BJ (cell line): ENCODE data around the gene AAGAB. TPM values are rescaled to one million over a fixed set of nuclear protein-coding genes. Genes with fewer than 3 reads are reported as not detected.

Source experiments
- CTCF ChIA-PET: fragments of 350-600 bp; formaldehyde crosslinking; extraction: SDS; loops from one replicate; lab custom pipeline; 2021; ENCODE audit warnings: antibody characterized with exemption, inconsistent platforms; lab: Yijun Ruan, JAX
- POLR2A ChIA-PET: fragments of 300-600 bp; sonication (Branson Sonifier 250); formaldehyde crosslinking; extraction: SDS; loops from one replicate; lab custom pipeline; 2021; ENCODE audit warnings: antibody characterized with exemption; lab: Charles Lee
- DNase-seq: peaks from one replicate; pipeline ENCODE4 v3.0.0-alpha.2; 2011; ENCODE audit warnings: low read depth
- H3K27me3 ChIP-seq: 2 replicates; pipeline ENCODE4 v1.6.0; 2011; ENCODE audit warnings: low read length; ENCODE audit not compliant: control insufficient read depth, insufficient read depth
- H3K36me3 ChIP-seq: 2 replicates; pipeline ENCODE4 v1.5.1; 2011; ENCODE audit warnings: low read length; ENCODE audit not compliant: control insufficient read depth, insufficient read depth
- H3K4me3 ChIP-seq: 2 replicates; pipeline ENCODE4 v1.5.1; 2011; ENCODE audit warnings: low read depth, mild to moderate bottlenecking, control low read depth, low read length
- CTCF ChIP-seq: IDR thresholded peaks from 2 replicates; pipeline ENCODE4 v1.5.1; 2011; ENCODE audit warnings: low read depth, mild to moderate bottlenecking, control low read depth, inconsistent platforms, low read length, moderate library complexity; ENCODE audit not compliant: insufficient read depth
- polyA plus RNA-seq: library from polyadenylated mRNA; depleted of rRNA; stranded (reverse); fragments of >200 nt; gene quantifications from 2 replicates; pipeline ENCODE4 v1.2.3, GENCODE V29; 2011

AAGAB gene
- polyA plus RNA-seq, 1 experiment, result 28.4 TPM

DNA sequence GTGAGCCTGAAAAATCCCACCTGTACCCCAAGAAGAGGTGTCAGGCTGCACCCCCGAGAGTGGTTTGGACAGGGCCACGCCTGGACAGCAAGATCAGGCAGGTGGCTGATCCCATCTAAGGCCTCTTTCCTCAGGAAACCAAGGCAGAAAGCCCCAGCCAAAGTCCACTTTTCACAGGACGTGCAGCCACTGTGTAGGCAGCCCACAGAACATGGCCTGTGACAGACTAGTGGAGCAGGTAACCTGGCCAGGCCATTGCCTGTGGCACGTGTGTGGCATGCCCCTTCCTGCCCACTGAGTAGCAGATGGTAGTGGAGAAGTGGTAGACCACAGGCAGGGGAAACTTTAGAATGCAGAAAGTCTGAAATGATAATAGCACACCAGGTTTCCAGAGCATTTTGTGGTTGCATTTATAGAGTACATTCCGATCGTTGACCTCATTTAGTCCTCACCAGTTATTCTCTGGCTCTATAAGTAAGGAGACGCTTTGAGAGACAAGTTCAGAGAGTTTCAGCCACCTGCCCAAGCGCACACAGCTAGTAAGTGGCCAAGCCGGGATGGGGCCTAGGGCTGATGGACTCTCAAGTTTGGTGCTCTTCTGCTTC is 68.7 kb downstream of the AAGAB start:
- no peak overlapping the region for H3K4me3 ChIP-seq
- DNase-seq, result no peak
- CTCF ChIA-PET, result no interaction called here
- H3K36me3 ChIP-seq, result peaks cover 46% of the 10 kb centered on the region
- no peak for TF ChIP-seq CTCF
- H3K27me3 ChIP-seq, result no peaks in the 10 kb centered on the region
- POLR2A ChIA-PET, result no interaction called here

GRCh38 chr15:67185051-67185450 is 69.4 kb downstream of the AAGAB start:
- no peak for DNase-seq
- POLR2A ChIA-PET, result no interaction called here
- CTCF ChIA-PET, result interaction anchor here (1.6 kb wide), 1 partner anchor 19 kb away, joined by 4 read pairs; no protein-coding TSS in a partner anchor
- Histone ChIP-seq H3K4me3 (no peak overlapping the region), H3K36me3 (peaks cover 44% of the 10 kb centered on the region), H3K27me3 (no peaks in the 10 kb centered on the region)
- no peak for TF ChIP-seq CTCF

DNA sequence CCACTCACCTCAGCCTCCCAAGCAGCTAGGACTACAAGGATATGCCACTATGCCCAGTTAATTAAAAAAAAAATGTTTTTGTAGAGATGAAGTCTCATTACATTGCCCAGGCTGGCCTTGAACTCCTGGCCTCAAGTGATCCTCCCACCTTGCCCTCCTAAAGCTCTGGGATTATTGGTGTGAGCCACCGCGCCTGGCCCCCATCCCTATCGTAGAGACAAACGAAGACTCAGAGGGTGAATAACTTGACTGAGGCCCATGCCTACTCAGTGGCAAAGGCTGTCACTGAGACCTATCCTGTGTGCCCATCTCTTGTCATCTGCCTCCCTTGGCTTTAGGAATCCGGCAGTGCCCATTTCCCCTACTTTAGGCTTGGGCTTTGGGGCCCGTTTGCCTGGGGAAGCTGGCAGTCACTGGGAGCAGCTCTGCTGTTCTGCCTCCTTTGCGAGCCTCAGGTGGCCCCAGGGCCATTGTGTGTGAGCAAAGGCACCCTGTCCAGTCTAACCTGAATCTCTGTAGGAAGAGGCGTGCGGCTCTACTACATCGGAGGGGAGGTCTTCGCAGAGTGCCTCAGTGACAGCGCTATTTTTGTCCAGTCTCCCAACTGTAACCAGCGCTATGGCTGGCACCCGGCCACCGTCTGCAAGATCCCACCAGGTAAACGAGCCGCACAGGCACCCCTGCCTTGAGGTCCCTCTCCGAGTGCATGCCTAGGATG is 70.1 kb downstream of the AAGAB start:
- ChIA-PET POLR2A (no interaction called here), CTCF (interaction anchor here (0.7 to 1.8 kb wide), 4 partner anchors 10 to 78 kb away, joined by 3 to 4 read pairs (median 4); no protein-coding TSS in a partner anchor)
- no peak for TF ChIP-seq CTCF

DNA sequence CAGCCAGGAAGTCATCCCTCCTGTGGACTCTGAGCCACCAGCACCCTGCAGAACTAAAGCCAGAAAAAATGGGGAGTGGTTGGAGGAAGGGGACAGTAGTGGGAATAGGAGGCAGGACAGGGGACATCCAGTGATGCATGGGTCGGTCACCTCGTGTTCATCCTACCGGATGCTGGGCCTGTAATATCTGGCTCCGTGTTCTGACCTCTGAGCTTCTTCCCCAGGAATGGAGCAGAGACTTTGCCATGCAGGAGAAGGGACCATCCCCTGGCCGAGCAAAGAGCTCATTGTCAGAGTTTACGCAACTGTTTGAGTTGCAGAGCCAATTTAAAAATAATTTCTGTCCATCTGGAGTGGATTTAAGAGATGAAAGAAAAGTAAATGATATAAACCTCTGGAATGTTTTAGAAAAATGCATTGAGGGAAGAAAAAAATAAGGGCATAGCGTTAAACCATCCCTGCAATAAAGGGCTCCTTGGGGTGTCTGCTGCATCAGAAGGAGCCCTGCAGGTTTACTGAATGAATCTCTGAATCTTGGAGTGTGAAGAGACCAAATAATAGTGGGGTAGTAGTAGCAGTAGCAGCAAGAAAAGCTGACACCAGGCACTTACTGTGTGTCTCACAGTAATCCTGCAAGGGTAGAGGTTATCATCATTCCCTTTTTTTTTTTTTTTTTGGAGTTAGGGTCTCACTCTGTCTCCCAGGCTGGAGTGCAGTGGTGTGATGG is 70.9 kb downstream of the AAGAB start:
- DNase-seq, result peak; percentile 82
- ChIA-PET POLR2A (interaction anchor here (0.7 kb wide), 1 partner anchor 41 kb away, joined by 3 read pairs; no protein-coding TSS in a partner anchor), CTCF (interaction anchor here (0.6 to 1.8 kb wide), 6 partner anchors 9 to 150 kb away, joined by 3 to 4 read pairs (median 3); no protein-coding TSS in a partner anchor)
- no peaks in the 10 kb centered on the region for H3K27me3 ChIP-seq
- peaks cover 40% of the 10 kb centered on the region for H3K36me3 ChIP-seq
- H3K4me3 ChIP-seq, result no peak overlapping the region
- no peak for TF ChIP-seq CTCF

More for the DNA sequence above, 70.1 kb downstream of the AAGAB start:
- DNase-seq, result no peak
- Histone ChIP-seq H3K4me3 (no peak overlapping the region), H3K36me3 (peaks cover 42% of the 10 kb centered on the region), H3K27me3 (no peaks in the 10 kb centered on the region)

DNA sequence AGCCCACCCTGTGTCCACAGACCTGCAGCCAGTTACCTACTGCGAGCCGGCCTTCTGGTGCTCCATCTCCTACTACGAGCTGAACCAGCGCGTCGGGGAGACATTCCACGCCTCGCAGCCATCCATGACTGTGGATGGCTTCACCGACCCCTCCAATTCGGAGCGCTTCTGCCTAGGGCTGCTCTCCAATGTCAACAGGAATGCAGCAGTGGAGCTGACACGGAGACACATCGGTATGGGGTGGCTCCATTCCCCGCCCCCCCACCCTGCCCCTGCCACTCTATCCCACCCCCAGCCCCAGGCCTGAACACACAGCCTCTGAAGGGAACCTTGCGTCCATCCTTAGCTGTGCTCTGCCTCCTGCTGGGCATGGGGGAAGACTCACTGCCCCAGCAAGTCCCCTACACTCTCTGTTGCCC is 73.2 kb downstream of the AAGAB start:
- no peak for DNase-seq
- Histone ChIP-seq H3K36me3 (peaks cover 29% of the 10 kb centered on the region), H3K27me3 (no peaks in the 10 kb centered on the region), H3K4me3 (no peak overlapping the region)
- ChIA-PET POLR2A (no interaction called here), CTCF (interaction anchor here (0.6 to 1.5 kb wide), 4 partner anchors 7 to 278 kb away, joined by 3 to 6 read pairs (median 4); no protein-coding TSS in a partner anchor)
- no peak for TF ChIP-seq CTCF
